GM12874 (cell line): ENCODE results near the gene C14orf132.

Experiments
- TF ChIP-seq, protein P1 (sequence below): IDR thresholded peaks from 2 replicates; pipeline ENCODE4 v1.5.1; 2011; ENCODE audit warnings: low read depth, mild to moderate bottlenecking, control low read depth, low read length, moderate library complexity; ENCODE audit not compliant: insufficient read depth

The C14orf132 gene

DNA sequence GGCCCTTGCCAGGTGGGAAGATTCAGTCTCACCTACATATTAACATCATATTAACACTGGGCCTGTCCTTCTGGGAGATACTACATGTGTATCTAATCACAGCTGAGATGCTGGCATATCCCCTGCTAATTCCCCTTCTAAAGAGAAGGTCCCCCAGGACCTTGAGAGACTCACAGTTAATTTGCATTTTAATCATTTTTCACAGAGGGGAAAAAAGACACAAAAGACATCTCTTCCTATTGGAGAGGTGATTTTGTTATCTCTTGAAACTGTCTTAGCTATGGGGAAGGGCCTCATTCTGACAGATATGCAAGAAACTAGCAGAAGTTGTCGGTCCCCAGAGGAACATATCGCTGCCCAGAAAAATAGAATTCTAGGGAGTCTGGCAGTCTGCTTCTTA, 7.5 kb downstream of the C14orf132 start:
- TF ChIP-seq, protein P1, sequence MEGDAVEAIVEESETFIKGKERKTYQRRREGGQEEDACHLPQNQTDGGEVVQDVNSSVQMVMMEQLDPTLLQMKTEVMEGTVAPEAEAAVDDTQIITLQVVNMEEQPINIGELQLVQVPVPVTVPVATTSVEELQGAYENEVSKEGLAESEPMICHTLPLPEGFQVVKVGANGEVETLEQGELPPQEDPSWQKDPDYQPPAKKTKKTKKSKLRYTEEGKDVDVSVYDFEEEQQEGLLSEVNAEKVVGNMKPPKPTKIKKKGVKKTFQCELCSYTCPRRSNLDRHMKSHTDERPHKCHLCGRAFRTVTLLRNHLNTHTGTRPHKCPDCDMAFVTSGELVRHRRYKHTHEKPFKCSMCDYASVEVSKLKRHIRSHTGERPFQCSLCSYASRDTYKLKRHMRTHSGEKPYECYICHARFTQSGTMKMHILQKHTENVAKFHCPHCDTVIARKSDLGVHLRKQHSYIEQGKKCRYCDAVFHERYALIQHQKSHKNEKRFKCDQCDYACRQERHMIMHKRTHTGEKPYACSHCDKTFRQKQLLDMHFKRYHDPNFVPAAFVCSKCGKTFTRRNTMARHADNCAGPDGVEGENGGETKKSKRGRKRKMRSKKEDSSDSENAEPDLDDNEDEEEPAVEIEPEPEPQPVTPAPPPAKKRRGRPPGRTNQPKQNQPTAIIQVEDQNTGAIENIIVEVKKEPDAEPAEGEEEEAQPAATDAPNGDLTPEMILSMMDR, result no peak

DNA sequence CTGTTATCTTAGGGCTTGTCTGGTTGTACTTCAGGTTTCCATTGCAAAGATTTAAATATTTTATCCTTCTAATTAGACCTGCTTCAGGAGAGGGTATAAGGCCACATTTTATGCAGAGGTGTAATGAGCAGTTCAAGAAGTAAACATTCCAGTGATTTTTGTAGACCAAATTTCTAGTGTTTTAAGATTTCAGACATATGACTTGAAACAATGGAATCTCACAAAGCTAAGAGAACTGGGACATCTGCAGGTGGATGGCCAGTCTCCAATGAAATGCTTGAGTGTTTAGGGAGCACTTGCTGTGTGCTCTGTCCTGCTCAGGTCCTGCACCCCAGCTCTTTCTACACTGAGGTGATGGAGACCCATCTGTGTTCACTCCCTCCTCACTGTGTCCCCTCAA, 7.9 kb downstream of the C14orf132 start:
- TF ChIP-seq, protein P1, result no peak

DNA sequence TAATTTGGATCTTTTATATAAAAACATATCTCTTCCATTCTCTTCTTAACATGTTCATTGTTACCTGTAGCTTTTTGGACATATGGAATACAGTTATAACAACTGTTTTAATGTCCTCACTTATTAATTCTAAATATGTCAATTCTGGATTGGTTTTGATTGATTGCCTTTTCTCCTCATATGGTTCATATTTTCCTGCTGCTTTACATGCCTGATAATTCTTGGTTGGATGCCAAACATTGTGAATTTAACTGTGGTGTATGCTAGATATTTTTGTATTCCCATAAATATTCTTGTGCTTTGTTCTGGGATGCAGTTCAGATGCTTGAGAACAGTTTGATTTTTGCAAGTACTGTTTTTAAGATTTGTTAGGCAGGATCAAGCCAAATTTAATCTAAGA, 10.8 kb downstream of the C14orf132 start:
- TF ChIP-seq, protein P1, result no peak

DNA sequence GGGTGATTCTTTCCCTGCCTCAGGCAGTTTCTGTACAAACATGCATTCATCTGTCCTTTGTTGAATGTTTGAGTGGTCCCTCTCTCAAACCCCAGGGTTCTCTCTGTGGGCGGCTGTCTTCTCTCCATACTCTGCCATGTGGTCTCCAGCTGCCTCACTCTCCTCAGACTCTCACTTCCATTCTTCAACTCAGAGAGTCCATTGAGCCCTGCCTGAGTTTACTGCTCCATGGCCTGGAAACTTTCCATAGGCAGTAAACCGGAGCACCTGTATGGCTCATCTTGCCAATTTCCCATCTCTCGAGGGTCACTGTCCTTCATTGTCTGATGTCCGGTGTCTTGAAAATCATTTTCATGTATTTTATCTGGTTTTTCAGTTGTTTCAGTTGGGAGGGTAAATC, 11.3 kb downstream of the C14orf132 start:
- TF ChIP-seq, protein P1, result no peak

DNA sequence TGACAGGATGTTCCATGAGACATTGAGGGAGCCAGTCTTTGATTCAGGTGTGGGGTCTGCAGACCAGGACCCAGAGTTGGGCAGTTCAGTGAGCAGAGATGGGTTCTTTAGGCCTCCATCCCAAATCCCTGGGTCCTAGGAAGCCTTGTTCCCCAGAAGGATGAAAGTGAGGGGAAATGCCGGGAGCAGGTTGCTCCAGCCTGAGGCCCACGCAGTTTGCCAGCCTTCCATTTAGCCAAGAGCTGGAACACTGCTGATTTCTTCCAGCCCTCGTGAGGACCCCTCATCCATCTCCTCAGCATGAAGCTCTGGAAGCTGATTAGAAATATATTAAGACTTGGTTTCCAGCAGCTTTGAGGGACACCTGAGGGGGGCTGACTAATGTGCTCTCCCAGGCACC, 12.1 kb downstream of the C14orf132 start:
- TF ChIP-seq, protein P1, result no peak

- TF ChIP-seq, protein P1, result peak; percentile 59
These were observed 12.7 kb downstream of the C14orf132 start for GRCh38 chr14:96051642-96052540.

GRCh38 chr14:96052541-96053247, 13.5 kb downstream of the C14orf132 start:
- TF ChIP-seq, protein P1, result no peak
